UCSD-AML1 (cell line): ENCODE results near the gene TMED1.
"Not testable (repeated sequence)": the region's sequence is repeated elsewhere in the genome, so short reads cannot be mapped to it uniquely, and the experiment has no call there.

Experiments
- DNase-seq: peaks from one replicate; lab custom pipeline; 2025; ENCODE audit not compliant: unreplicated experiment; lab: John Stamatoyannopoulos, UW

The TMED1 gene

DNA sequence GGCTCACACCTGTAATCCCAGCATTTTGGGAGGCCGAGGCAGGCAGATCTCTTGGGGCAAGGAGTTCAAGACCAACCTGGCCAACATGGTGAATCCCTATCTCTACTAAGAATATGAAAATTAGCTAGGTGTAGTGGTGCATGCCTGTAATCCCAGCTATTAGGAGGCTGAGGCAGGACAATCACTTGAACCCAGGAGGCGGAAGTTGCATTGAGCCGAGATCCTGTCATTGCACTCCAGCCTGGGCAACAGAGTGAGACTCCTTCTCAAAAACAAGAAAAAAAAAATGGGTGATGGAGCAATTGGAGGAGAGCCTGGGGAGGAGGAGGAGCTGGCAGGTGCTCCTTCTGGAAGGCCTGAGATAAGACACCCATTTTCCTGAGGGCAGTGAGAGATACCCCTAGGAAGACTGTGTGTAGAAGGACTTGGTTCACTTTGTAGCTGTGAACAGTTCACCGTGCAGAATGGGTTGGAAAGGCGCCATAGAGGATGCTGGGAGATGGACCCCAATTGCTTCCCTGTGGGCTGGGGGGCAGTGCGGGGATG lies 26.6 kb upstream of the TMED1 start:
- no peak for DNase-seq

DNA sequence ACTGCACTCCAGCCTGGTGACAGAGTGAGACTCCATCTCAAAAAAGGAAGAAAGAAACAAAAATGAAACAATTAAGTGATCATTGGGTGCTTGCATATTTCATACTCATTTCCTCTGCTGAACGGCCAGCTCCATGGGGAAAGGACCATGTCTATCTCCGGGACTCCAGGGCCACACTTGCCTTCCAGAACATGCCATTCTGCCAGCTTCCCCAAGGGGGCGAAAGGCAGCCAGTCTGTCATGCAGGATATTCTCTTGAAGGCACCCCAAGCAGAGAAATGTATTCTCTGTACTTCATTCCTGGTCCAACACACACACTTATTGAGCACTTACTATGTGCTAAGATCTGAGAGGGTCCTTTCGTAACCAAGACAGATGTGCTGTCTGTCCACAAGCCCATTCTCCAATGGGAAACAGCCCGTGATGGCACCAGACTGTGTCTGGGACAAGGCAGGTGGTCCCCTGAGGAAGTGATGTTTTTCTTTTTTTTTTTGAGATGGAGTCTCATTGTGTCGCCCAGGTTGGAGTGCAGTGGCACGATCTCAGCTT lies 25.2 kb upstream of the TMED1 start:
- DNase-seq: peak; percentile 48

DNA sequence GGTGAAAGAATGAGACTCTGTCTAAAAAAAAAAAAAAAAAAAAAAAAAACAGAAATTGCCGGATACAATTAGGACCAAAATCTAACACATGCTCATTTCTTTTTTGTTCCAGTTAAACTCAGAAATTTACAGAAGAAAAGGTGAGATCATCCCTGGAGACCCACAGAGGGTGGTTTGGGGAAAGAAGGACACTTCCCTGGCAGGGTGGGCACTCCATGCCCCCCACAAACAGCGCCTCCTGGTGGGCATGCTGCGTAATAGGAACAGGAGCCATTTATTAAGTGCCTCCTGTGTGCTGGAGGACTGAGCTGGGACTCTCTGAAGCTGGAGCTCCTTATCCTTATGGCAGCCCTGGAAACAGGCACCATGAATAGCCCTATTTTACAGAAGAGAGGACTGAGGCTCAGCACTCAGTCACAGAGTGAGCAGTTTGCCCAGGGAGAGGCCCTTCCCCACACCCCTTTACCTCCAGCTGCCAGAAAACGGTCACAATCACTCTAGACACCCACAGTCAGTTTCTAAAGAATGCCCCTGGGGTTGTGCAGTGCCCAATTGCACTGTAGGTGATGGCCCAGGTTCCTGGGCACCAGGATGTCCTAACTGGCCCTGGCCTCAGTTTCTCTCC lies 22.3 kb upstream of the TMED1 start:
- DNase-seq: peak; percentile 31

DNA sequence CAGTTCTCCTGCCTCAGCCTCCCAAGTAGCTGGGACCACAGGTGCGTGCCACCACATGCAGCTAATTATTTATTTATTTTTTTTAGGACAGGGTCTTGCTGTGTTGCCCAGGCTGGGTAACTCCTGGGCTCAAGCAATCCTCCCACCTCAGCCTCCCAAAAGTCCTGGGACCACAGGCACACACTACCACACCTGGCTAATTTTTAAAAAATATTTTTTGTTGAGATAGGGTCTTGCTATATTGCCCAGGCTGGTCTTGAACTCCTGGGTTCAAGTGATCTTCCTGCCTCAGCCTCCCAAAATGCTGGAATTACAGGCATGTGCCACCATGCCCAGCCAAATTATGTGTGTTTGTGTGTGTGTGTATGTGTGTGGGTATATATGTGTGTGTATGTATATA lies 20.9 kb upstream of the TMED1 start:
- DNase-seq: not testable (repeated sequence)

DNA sequence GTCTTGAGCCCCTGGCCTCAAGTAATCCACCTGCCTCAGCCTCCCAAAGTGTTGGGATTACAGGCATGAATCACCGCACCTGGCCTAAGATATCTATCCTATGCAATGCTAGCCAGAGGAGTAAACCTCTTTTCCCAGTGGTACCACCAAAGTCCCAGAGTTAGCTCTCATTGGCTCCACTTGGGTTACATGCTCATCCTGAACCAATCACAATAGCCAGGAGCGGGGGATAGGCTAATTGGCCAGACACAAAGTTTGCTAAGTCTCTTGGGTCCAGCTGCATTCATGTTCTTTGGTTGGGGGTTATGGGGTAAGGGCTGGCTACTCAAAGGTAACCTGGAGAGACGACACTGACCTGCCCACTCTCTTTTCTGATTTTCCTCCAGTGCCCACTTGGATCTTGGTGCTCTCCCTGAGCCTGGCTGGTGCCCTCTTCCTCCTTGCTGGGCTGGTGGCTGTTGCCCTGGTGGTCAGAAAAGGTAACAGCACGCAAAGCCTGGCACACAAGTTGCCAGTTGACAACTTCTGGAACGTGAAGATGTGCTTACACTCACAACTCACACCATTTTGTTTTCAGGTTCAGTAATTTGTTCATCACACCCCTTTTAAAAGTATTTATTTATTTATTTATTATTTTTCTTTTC lies 20.0 kb upstream of the TMED1 start:
- DNase-seq: peak; percentile 32

DNA sequence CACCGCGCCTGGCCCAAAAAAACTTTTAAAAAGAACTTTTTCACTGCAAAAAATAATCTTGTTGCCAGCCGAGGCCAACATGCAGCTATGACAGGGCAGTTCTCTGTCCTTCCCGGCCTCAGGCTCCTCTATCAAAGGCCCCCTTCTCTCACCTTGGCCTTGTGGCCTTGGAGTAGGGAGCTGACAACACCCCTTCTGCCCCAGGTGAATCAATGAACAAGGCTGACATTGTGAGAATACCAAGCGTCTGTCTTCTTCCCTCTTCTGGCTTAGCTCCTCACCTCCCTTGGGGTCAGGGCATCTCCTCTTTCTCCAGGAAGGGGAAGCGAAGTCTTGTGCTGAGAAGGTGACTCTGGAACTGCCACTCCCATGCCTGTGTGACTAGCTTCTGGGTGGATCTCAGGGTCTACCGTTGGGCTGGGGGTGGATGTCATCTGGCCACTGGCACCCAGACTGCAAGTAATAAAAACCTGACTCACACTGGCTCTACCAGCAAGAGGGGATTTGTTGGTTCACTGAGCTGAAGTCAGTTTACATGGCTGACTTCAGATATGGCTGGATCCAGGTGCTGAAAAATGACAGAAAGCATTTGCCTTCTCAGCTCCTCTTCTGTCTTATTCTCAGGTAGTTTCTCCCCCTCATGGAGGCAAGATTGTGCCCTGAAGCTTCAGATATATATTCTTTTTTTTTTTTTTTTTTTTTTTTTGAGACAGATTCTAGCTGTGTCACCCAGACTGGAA lies 18.5 kb upstream of the TMED1 start:
- no peak for DNase-seq

DNA sequence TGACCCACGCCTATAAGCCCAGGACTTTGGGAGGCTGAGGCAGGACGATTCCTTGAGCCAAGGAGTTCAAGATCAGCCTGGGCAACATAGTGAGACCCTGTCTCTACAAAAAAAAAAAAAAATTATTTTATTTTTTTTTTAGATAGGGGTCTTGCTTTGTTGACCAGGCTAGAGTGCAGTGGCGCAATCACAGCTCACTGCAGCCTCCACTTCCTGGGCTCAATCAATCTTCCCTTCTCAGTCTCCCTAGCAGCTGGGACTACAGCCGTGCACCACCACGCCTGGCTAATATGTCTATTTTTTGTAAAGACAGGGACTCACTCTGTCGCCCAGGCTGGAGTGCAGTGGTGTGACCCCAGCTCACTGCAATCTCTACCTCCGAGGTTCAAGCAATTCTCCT lies 16.9 kb upstream of the TMED1 start:
- no peak for DNase-seq

DNA sequence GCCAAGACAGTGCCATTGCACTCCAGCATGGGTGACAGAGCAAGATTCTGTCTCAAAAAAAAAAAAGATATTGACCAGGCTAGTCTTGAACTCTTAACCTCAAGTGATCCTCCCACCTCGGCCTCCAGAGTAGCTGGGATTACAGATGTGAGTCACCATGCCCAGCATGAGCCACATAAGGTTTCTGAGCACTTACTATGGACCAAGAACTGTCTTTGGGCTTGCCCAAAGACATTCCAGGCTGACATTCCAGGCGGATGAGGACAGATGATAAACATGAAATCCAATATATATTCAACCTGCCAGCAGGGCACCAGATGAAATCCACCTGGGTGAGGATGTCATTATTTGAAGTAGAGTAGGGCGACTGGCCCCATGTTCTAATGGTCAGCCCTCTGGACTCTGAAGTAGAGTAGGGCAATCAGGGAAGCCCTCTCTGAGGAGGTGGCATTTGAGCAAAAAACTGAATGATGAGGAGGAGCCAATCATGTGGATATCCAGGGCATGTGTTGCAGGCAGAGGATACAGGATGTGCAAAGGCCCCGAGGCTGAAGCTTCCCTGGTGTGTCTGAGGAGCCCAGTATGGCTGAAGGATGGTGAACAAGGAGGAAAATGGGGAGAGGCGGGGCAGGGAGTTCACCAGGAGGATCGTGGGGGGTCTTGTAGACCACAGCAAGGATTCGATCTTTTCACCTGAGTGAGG lies 16.2 kb upstream of the TMED1 start:
- no peak for DNase-seq

DNA sequence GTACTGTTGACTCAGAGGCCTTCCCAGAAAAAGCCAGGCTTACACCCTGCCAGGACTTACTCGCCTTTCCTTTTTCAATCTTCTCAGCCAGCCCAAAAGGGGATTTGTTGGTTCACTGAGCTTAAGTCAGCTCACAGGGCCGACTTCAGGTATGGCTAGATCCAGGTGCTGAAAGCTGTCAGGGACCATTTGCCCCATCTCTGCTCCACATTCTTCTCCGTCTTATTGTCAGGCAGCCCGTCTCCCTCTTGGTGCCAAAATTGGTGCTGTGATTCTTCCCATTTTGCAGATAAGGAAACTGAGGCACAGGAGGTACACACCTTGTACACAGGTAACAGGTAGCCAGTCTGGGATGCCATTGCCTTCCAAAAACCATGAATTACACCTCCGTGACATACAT lies 14.6 kb upstream of the TMED1 start:
- no peak for DNase-seq

DNA sequence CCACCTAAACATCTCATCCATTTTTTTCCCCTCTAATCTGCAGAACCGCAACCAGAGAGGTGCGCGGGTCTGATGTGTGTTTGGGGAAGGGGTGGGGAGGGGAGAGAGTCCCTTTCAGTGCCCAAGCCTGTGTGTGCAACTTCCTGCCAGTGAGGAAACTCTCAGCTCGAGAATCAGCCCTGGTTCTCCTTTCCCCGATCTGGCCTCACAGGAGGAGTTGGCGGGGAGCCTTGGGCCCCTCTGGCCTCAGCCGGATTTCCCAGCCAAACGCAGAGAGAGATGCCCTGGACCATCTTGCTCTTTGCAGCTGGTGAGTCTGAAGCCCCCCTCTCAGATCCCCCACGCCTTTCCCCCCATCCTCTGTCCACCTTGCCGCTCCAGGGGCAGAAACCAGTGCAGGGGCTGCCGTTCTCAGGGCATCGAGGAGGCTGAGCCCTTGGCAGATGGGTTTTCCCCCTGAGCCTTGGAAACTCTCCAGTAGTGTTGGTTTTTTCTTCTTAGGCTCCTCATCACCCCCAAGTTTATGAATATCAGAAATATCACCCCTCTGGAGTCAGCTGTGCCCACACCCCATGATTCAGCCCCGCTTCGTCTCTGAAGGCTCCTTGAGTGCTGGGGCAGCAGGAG lies 12.3 kb upstream of the TMED1 start, which contains the start of gene C19orf38:
Gene C19orf38, plus strand, starts transcription at position 186 of the 627 bp plus-strand sequence. Its CDS starts 94 bp downstream, at position 280.
- peak; percentile 54 for DNase-seq

DNA sequence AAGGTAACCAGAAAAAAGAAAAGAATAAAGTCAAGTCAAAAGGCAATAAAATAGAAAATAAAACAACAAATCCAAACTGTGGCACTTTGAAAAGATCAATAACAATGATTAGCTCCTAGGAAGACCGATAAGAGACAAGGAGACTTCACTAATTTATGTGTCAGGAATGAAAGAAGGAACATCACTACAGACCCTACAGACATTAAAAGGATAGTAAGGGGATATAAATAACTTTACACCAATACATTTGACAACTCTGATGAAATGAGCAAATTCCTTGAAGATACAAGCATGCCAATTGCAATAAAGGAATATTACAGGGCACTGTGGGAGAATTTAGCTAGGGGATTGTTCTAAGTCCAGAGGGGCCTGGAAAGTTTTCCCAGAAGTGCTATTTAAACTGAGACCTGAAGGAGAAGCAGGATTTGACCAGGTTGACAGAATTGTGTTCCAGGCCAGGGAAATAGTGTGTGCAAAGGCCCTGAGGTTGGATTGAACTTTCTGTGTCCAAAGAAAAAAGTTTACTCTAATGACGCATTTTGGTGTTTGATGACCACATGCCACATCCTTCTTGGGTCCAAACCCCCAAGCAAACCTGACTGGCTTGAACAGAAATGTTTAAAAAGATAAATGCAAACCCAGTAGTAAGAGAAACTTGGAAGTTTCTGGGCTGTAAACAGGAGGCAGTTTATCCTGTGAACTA lies 10.6 kb upstream of the TMED1 start:
- no peak for DNase-seq

DNA sequence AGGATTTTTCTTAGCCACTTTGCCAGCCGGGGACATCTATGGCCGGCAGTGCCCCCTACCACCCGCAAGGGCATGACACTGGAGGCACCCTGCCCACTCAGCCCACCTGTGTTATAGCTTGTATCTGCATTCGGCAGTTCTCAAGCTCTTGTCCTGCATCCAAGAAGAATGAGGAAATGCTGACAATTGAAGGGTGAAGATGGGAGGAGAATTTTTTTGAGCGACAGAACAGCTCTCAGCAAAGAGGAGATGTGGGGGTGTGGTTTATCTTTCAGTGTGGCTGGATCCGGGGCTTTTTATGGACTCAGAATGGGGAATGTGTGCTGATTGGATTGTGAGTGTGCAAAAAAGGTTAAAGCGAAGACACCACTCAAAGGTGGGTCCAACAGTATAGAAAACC lies 6.8 kb upstream of the TMED1 start:
- DNase-seq: no peak

DNA sequence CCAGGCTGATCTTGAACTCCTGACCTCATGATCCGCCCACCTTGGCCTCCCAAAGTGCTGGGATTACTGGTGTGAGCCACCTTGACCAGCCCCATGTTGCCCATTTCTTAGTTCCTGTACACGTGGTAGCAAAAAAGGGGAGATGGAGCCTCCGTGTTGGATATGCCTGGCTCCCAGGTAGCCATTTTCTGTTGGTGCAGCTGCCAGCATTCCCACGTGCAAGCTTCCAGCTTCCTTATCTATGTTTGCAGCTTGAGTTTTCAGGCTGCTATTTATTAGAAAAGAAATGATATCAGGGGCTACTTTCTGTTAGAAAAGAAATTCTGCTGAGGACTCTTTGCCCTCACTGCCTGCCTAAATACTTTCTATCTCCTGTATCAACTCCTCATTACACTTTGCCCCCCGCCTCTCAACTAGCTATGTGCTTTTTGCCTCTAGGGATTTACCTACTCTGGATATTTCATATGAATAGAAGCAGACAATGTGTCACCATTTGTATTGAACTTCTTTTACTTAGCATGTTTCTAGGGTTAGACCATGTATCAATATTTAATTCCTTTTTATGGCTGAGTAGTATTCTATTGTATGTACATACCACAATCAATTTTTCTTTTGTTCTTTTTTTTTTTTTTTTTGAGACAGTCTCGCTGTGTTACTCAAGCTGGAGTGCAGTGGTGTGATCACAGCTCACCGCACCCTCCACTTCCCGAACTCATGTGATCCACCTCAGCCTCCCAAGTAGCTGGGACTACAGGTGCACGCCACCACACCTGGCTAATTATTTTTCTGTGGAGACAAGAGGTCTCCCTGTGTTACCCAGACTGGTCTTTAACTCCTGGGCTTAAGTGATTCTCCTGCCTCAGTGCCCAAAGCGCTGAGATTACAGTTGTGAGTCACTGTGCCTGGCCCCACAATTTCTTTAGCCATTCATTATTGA lies 3.4 kb upstream of the TMED1 start:
- DNase-seq: no peak

DNA sequence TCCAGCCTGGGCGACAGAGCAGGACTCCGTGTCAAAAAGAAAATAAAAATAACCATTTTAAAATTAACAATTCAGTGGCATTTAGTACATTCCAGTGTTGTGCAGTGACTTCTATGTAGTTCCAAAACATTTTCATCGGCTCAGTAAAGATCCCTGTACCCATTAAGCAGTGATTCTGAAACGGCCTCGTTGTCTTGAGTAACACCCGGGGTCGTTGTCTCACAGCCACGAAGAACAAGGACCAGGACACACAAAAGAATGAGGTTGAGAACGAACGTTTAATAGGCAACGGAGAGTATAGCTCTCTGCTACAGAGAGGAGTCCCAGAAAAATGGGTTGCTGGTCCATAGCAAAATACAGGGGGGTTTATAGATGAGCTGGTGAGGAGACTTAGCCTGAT lies 2.4 kb upstream of the TMED1 start:
- no peak for DNase-seq

DNA sequence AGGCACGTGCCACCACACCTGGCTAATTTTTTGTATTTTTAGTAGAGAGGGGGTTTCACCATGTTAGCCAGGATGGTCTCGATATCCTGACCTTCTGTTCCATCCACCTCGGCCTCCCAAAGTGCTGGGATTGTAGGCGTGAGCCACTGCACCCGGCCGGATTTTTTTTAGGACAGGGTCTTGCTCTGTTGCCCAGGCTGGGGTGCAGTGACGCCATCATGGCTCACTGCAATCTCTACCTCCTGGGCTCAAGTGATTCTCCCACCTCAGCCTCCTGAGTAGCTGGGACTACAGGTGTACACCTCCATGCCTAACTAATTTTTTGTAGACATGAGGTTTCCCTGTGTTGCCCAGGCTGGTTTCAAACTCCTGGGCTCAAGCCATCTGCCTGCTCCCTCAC lies 1.6 kb upstream of the TMED1 start:
- DNase-seq: not testable (repeated sequence)

DNA sequence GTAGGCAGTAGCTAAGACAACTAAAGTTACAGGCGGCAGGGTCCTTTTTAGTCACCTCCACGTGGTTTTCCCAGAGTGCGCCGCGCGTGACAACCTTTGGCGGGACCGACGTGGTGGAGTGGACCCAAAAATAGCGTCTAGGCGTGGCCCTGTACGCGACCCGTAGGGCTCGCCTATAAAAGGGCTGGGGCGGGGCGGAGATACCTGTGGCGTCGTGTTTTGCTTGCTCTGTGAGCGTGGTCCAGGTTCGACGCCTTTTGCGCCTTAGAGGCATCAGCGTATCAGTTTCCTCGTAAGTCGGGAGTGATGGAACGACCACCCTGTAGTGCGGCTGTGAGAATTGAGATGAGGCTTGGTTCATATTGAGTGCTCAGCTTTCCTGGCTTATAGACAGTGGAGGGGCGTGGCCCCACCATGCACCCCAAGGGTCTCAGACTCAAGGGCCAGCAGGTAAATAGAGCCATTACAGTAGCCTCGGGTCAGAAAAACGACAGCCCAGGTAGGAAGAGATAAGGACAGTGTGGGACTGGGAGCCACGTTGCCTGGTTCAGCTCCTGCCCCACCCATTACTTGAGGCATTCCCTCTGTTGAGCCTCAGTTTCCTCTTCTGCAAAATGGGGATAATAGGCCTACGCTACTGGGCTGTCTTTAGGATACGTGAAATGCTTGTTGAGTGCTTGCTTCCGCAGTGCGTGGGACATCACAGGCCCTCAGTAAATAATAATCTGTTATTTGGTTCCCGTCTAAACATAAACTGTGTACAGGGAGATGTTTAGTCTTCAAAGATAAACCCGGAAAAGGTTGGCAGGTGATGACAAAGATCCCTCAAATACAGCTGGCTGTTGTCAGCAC lies 693 bp upstream of the TMED1 start:
- DNase-seq: peak; percentile 94

DNA sequence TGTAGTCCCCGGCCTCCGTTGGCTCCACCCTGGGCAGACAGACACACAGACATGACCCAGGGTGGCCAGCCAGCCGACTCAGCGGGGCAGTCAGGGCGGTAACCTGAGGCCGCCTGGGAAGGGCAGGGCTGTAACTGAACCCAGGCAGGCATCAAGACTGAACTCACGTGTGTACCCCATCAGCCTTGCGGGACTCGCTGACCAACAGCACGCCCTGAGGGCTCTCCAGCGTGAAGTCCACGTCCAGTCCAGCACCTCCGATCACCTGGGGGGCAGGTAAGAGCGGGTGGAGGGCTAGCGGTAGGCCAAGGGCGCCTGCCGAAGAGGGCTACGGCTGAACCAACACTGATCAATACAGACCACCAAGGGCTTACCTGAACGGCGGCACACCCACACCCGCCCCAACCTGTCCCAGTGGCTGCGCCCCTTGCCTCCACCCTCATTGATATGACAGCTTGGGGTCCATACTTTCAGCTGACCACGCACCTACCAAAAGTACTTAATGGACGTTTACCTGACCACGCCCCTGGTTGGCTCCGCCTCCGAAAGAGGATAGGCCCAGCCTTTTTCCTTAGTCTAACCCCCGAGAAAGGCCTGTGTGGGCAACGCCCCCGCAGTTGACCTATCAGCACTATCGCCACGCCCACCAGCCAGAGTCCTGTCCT lies 791 bp downstream of the TMED1 start:
- no peak for DNase-seq

DNA sequence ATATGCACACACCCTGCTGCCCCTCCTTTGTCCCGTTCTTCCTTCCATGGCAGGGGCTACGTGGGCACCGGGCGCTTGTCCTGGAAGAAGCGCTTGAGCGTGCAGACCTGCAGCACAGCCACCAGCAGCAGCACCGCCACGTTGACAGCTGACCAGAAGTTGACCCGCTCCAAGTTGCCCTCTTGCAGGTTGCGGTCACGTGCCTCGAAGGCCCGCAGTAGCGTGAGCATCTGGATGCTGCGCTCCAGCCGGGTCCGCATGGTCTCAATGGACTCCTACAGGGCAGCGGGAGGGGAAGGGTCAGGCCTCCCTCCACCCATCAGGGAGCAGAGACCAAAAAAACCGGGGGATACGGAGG lies 3.1 kb downstream of the TMED1 start:
- DNase-seq: no peak
